ENCODE results near the gene SMAD6.

The SMAD6 gene

DNA sequence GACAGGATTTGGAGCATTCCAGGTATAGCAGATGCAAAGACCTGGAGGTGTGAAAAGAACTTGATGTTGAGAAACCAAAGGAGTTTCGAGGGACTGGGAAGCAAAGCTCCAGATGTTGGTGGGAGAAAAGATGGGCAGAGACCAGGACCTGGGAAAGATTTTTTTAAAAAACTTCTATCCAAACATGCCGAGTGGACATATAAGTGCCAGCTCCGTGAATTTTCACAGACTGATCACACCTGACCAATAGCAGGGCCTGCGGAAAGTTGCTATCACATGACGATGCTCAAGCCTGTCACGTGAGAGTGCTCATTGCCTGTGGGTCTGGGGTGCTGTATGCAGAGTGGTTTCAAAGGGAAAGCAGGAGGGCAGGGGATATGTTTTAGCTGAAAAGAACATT, 19.9 kb downstream of the SMAD6 start:
- DNase-seq = no peak

DNA sequence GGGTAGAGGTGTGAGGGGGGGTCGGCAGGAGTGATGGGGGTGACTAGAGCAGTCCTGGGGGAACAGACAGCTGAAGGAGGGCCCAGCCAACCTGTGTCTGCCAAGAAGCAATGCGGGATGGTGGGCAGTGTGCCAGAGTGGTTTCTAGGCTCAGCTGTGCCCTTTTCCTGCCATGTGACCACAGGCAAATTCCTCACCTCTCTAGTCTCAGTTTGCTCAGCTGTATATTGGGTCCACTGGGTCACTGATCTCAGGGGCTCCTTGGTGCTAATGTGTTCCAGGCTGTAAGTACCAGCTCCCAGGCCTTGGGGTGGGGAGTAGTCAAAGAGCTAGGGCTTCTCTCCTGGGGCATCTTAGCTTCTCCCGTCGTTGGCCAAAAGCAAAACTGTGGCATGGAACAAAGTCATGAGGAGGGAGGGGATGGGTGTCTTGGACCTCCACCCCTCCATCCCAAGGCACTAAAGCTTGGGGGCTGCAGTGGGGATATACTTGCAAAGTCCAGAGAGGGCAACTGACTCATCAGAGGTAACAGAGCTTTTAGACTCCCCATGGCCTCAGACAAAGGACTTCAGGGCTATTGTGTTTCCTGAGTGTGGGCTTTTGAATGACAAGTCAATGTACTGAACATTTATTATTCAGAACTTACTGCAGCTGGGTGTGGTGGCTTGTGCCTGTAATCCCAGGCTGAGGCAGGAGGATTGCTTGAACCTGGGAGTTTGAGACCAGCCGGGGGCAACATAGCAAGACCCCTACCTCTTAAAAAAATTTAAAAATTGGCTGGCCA, 20.9 kb downstream of the SMAD6 start:
- no peak for DNase-seq

DNA sequence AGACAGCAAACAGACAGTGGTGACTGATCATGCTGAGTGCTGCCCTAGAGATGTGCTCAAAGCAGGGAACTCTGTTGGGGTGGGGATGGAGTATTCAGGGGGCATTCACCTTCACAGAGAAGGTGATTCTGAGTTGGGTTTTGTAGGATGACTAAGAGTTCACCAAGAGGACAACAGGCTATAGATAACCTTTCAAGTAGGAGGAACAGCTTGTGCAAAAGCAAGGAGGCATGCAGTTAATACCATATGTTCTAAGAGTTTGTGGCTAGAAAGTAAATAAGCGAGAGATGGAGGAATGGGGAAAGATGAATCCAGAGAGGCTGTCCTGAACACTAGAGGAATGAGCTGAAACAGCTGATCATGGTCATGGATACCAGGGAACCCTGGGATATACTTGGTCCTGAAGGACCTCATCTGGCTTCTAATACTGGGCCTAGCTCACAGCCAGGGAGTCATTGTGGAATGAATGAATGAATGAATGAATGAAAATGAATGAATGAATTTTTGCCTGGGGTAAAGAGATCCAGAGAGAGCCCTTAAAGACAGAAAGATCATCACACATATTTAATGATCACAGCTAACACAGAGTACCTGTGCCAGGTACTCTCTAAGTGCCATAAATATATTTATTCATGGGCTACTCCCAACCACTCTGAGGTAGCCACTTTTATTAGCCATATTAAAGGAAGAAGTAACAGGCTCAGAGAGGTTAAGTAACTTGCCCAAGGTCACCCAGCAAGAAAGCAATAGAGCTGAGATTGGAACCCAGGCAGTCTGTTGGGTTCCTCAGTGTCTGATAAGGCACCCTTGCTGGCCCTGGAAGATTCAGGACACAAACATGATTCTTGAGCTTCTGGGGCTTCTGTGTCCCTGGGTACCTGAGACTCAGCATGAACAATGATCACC, 22.0 kb downstream of the SMAD6 start:
- DNase-seq = no peak

DNA sequence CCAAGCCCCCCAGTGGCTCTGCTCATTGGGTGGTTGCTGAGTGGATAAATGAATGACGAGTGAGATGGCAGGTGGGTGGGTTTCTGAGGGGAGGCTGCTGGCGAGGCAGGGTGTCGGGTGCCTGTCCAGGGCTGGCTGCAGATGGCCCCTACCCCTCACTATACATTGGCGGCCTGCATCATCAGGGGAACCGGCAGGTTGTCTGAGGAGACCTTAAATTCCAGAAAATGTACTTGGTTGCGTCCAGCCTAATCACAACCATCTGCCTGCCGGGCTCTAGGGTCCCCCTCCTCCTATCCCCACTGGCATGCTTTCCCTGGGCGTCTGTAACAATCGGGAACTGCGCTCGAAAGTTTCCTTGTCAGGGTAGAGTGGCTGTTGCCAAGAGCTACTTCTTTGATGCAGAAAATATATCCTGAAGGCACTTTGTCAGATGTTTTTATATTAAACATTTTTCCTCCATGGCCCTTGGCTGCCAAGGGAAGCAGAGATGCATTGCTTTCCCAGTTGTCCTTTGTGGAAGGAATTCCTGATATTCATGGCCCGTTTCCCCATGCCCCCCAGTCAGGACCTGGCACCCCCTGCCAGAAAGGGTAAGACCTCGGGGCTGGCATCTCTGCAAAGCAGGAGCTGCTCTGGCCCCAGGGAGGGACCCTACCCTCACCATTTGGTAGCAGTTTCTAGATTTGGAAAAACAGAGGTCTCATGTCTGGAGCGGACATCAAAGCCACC, 22.9 kb downstream of the SMAD6 start:
- DNase-seq = no peak

DNA sequence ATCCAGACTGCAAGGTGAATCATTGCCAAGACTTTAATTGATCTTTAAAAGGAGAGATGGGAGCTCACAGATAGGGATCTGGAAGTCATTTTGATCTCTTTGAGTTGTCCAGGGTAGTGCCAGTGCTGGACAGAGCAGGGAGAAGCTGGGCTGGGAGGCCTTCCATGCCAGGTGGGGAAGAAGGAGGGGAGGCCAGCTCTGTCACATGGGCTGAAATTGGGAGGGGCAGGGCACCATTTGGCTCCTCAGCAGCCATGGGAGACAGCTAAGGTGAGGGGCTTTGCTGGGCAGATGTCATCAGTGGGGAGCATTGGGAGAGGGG, 23.4 kb downstream of the SMAD6 start:
- no peak for DNase-seq

DNA sequence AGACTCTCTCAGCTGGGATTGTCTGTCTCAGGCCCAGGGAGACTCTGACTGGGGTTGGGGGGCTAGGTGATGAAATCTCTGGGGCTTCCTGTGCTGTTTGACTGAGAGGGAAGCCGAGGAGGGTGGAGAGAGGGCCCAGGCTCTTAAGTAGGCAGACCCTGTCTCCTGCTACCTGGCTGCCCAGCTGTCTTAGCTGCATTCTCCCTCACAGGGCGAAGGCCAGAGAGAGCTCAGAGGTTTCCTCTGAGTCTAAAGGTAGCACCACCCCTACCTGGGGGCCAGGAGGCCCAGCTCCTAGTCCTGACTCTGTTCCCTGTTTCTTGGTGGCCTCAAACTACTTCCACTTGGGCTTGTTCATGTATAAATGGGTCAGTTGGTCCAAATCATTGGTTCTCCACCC, 24.4 kb downstream of the SMAD6 start:
- DNase-seq = no peak

DNA sequence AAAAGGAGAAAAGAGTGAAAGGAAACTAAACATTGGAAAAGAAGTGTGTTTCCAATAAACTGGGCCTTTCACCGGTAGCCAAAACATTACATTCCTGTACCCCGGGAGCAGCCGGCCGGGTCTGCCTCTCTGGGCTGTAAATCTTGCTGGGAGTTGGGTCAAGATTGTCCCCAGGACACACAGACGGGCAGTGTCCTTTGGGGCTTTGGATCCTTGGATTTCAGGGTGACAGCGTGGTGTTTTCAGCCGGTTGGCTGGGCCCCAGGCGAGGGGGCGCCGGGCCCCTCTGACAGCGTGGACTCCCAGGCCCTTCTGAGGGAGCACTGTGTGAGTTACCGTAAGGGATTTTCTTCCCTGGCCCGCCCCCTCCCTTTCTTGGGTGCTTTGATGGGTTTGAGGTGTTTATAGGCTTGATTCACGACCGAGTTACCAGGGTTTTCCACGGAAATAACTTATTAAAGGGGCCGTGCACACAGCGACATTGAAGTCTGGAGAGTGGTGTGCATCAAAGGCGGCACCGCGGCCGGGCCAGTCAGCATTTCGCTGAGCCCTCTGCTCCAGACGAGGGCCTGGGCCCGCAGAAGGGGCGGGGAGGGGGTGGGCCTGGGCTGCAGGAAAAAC, 27.4 kb downstream of the SMAD6 start:
- DNase-seq = no peak

DNA sequence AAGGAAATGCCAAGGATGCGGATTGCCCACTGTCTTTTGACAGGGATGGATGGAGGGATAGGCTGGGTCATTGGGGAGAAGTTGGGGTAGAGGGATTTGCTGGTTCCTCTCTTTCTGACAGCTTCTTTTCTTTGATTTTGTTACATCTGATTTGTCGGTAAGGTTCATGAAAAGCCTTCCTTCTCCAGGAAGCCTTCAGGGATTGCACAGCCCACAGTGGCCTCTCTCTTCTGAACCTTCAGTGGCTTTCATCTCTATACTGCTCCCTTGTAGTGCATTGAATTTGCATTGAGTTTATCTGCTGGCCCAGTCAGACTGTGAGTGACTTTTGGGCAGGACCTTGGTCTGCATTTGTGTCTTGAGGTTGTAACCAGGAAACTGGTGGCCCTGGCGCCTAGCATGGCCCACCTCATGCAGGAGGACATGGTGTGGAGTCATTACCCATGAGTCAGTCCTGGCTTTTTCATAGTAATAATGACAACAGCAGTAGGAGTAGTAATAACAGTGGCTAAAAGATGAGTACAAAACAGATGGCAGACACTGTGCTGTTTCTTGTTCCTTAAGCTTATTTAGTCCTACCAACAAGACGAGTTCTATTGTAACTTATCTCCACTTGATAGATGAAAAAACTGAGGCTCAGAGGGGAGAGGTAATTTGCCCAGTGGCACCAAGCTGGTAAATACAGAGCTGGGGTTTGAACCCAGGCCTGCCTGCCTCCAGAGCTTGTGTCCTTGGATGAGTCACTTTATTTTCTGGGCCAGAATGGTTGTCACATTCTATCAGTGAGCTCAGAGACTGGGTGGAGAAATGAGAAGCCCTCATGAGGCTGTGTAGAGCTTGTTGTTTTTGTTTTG, 28.4 kb downstream of the SMAD6 start:
- DNase-seq = no peak

DNA sequence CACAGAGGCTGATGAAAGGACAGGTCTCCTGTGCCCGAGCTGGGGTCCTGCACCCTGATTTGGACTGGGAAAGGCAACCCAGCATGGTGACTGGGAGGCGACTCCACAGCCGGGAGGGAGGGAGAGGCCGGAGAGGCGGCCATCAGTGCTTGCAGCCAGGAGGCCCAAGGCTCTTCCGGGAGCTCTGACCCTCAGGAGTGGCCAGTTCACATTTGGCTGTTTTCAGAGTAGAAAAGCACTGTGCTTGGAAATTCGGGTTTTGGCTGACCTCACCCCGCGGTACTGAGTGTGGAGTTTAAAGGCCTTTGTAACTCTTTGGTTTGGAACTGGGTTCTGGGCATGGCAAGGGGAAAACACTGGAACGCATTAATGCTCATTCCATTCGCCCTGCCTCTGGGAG, 31.9 kb downstream of the SMAD6 start:
- DNase-seq = no peak

DNA sequence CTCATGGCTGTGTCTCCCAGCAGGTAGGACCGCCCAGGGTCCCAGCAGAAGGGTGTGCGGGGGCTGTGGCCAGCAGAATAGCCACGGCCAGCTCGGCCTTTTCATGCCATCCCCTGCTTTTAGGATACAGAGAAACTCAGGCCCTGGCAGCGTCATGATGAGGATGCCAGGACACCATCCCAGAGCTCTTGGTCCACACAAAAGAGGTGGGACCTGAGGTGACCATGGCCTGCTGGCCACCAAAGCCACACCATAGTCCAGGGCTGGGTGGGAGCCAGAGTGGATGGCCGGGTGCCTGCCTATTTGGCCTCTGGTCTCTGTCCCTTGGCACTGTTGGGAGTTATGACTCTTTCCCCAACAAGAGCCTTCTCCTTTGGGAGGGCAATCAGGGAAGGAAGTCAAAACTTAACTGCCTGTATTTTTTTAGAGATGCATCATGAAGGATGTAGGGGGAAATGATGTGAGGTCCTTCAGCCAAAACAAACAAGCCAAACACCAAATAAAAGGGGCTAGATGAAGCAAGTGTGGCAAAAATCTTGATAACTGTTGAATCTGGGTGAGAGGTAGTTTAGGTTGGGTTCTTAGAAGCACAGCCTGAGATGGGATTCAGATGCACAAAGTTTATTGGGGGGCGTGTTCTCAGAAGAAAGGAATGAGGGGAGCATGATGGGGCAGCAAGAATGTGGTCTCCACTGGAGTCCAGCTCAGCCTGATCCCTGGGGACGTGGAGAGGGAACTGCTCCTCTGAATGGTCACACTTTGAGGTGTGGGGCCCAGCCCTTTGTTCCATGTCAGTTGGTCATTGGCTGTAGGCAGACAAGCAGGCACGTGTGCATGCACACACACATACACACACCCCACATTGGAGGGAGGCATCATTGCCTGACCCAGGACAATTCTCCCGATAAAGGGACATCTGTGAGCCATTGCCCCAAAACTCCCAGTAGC, 33.2 kb downstream of the SMAD6 start:
- DNase-seq = no peak

DNA sequence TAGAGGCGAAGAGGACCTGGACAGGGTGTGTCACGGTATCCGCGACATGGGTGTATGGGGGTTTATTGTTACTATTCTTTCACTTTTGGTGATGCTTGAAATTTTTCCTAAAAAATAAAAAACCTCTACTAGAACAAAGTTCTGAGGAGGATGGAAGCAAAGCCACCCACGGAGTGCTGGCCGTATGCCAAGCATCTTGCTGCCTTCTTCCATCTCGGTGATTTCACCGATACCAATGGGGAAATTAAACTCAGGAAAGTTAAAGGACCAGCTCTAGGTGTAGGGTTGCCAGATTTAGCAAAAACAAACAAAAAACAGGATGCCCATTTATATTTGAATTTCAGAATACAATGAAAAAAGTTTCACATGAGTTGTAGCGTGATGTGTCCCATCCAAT, 33.9 kb downstream of the SMAD6 start:
- DNase-seq = no peak

DNA sequence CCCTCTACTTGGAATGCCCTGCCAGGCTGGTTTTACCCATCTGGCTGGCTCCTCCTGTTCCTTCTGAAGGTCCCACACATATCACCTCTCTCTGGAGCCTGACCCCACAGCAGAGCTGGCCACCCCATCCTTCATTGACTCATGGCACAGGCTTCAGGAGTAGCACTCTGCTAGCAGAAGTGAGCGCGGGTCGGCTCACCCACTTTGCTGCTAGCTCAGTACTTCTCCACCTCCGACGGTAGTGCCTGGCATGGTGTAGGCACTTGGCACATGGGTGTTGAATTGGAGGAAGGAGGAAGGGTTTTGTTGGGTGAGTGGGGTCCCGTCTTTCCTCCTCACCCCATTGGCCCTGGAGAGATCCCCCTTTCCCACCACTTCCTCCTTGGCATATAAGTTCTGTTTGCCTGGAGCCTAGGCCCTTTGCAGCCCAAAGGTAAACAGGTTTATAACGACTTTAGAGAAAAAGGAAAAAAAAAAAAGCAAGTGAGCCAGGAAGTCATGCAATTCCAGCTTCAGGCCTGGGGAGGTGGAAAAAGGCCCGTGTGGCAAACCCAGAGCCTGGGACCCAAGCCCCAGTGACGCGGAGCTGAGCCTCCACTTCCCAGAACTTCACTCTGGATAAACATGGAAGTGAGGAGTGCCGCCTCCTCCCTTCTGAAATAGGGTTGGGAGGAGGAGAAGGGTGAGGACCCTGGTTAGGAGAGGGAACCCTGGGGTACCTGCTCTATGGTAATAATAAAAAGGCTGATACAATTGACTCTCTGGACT, 35.4 kb downstream of the SMAD6 start:
- DNase-seq = no peak

DNA sequence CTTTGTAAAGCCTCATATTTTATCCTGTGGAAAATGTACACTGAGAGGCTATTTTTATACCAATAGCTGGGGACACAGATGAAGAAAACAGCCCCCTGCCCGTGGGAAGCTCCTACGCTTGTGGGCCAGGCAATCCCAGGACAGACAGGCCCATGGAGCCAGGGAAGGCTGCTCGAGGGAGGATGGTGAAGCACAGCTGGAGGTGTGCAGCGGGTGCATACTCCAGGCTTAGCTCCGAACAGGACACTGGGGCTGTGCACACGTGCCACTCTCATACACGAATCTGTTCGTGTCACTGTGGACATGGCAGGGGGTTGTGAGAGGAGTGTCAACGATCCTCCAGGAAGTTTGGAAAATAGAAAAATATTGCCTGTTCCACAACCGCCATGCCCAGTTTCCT, 36.1 kb downstream of the SMAD6 start:
- DNase-seq = no peak

DNA sequence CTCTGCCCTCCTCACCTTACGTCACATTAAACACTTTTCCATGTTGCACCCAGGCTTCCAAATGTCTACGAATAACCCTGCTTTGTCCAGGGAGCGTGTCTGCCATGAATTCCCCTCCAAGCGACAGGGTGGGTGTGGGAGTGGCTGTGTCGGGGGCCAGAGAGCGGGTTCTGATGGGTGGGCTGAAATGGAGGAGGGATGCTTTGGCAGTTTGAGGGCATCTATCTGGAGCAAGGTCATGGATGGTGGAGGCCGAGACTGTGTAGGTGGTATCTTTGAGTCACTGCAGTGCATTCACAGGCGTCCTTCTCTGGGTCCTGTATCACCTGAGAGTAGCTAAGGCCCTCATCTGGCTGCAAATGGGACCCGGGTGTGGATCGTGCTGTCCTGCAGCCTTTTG, 36.6 kb downstream of the SMAD6 start:
- no peak for DNase-seq

DNA sequence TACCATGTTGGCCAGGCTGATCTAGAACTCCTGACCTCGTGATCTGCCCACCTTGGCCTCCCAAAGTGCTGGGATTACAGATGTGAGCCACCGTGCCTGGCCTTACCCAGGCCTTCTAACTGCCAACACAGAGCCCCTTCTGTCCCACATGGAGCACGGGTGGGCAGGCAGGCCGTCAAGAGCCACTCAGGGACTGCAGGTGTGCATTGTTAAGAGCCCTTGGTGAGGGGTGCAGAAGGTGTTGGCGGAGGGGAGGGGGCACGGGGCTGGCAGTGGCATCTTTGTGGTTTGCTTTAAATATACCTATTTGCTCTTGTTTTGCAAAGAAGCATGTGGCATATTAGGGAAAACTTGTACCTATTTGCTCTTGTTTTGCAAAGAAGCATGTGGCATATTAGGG, 37.3 kb downstream of the SMAD6 start:
- DNase-seq = peak in 1 of 2 experiments; percentile 15

DNA sequence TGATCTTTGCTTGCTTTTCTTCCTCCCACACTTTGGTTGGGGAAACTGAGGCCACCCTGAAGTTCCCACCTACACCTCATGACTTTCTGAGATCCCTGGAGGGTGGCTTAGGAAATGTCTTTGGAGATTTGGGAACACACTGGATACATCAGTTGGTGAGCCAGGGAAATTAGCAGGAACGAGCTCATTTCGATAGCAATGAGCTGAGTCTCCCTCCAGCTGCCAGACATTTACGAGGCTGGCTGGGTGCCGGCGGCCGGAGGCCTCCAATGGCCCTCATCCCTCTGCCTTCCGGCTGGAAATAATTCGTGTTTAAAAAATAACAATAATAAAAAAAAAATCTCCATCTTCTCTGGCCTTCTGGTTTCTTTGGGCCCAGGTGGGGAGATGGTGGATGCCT, 38.8 kb downstream of the SMAD6 start:
- no peak for DNase-seq

DNA sequence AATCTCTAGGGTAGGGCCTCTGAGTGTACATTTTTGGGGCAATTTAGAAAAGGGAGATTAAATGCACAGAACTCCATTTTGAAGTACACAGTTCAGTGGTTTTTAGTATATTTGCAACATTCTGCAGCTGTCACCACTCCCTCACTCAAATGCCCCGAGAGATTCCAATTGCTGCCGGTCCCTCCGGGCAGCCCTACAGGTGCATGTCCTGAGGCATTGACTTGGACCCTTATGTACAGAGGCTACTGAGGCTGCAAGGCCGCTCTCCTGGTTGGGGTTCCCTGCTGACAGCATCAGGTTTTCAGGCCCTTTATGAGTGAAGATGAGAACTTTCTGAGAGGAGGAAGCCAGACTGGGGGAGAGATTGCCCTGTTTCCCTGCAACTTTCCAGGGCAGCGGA, 39.6 kb downstream of the SMAD6 start:
- no peak for DNase-seq

DNA sequence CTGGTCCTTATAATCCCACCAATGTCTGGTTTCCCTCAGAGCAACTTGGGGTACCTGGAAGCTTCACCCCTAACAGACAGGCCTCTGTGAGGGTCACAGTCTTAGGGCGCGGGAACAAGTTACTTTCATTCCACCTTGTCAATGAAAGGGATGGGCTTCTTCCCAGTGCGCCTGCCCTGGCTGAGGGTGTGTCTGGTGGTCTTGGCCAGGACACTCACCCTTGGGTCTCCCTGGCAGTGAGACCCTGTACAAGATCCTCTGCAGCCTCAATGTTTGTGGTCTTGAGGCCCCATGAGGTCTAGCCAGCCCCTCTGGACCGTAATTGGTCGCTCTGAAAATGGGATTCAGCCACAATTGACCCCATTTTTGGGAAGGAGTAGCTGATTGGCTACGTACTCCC, 40.2 kb downstream of the SMAD6 start:
- DNase-seq = no peak

DNA sequence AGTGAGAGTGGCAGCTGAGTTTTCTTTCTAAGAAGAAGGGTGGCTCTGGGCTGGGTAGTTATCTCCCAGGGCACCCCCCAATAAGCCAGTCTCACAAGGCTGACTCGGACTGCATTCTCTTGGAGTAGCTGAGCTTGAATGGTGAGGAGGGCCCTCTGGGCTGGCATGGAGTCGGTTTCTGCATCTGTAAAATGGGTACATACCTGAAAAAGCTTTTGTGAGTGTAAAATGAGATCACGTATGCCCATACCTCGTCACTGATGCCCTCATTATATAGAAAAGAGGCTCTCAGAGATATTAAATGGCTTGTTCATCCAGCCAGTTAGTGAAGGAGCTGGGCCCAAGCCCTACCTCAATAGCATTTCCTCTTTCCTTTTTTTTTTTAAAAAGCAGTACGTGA, 41.2 kb downstream of the SMAD6 start:
- no peak for DNase-seq

All from NCI-H187 (cell line).